Tibial nerve (tissue), 3 donors: ENCODE data around the gene BAZ1B.

Experiments
- CTCF ChIP-seq, 5 experiments: fragments of 200-600 bp in 3 of 5; fragments of 450-650 bp in 2 of 5; sonication (generic) in 3 of 5; IDR thresholded peaks; one replicate each; pipeline ENCODE4 v1.5.1; 2016 to 2019; ENCODE audit warnings: antibody characterized with exemption in 5 of 5, mild to moderate bottlenecking in 3 of 5, moderate library complexity in 2 of 5
- POLR2A ChIP-seq, 2 donors: fragments of 450-650 bp; IDR thresholded peaks; one replicate each; pipeline ENCODE4 v1.6.1; 2017; ENCODE audit warnings: antibody characterized with exemption in 2 of 2, mild to moderate bottlenecking in 2 of 2, moderate library complexity in 2 of 2

- TF ChIP-seq CTCF (IDR thresholded peaks at IDR 0.05) (no peak), POLR2A (IDR thresholded peaks at IDR 0.05) (no peak)
These were observed 14.4 kb upstream of the BAZ1B start for GRCh38 chr7:73536479-73536878.
